NCI-H2196 treated with DMSO at 0.1 percent for 48 hours (cell line): ENCODE results near the gene DHRS3.
"Not testable (repeated sequence)": the region's sequence is repeated elsewhere in the genome, so short reads cannot be mapped to it uniquely, and the experiment has no call there.

Experiments used
- DNase-seq: peaks from one replicate; lab custom pipeline; 2025; ENCODE audit not compliant: unreplicated experiment; lab: John Stamatoyannopoulos, UW

Gene DHRS3

DNA sequence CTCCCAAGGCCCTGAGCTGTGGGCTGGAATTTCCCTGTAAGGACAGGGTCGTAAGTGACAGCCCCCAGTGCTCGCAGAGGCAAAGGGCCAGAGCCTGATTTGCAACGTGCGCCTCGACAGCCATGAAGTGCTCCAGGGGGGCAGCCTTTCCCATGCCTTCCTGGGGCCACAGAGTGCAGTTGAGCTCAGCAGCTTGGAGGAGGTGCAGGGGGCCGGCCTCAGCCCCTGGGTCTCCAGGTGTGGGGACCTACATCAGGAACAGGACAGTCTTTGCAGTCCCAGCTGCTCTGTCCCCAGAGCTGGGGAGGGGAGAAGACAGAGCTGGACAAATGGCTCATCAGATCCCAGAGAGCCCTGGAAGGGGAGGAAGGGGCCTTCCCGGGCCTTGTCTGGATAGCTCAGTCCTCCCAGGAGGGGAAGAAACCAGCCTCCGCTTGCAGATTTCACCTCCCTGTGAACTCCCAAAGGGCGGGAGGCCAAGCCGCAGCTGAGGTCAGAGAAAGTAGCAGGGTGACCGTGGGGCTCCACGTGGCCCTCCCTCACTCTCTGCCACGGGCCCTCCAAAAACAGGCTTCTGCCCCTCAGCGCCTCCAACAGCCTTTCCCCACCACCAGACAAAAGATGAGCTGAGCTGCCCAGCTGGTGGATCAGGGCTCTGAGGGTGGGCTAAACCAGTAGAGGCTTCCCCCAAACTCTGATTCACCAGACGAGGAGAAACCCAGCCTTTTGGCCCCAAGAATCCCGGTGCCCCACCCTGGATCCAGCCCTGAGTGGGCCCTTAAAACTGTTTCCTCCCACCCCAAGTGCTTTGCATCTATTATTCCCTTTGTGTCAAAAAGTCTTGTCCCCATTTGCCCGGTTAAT lies 76.5 kb downstream of the DHRS3 start:
- DNase-seq = no peak

DNA sequence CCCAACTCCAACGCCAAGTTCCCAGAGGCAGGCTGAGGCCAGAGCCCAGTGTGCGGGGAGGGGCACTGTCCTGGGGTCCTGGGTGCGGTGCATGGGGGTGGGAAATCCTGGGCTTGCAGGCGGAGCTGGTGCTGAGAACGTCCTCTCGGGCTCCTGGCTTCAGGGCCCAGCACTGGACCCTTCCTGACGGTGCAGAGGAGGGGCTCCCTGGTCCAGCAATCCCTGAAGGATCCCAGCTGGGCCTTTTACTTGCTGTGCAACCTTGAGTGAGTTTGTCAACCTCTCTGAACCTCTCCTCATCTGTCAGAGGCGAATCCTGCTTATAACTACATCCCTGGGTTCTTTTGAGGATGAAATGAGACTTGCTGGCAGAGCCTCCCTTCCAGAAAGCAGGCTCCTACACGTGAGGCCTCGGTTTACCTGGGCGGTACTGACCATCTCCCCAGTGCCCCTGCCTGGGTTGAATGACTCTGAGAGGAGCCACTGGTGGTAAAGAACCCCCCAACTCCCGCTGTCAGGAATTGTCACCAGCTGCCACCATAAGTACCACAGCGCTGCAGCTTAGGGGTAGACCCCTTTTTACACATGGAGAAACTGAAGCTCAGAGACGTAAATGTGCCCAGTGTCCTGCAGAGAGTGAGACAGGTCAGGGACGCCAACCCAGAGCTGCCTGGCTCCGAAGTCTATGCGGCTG lies 77.3 kb downstream of the DHRS3 start:
- DNase-seq = no peak

DNA sequence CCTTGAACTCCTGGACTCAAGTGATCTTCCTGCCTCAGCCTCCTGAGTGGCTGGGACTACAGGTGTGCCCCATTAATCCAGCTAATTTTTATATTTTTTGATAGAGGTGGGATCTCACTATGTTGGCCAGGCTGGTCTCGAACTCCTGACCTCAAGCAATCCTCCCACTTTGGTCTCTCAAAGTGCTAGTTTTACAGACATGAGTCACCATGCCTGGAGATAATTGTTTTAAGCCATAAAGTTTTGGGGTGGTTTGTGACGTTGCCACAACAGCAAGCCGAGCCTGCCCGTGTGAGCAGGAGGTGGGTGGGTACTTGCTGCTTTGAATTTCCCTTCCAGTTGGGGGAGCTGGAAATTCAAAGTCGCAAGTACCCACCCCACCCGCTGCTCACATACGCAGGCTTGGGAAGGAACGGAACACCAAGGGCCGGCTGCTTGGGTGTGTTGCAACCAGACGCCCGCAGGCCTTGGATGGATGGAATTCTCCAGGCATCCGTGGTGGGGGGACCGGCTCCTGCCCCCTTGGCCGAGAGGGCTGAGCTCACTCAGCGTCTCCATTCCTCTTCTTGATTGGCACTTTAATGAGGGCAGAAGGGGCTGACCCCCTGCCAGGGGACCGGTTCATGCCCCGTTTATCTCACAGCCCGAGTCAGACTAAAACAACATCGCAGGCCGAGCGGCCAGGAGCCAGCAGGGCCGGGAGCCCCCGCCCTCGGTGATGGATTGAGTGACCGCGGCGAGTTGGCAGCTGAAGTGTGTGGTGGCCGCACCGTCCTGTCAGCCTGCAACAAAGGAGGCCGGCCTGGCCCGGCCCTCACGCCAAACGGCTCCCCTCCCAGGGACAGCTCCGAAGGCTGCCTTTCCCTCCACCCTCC lies 78.1 kb downstream of the DHRS3 start:
- DNase-seq = no peak

GRCh38 chr1:12539320-12539704 lies 78.7 kb downstream of the DHRS3 start:
- no peak for DNase-seq

GRCh38 chr1:12538536-12538935 lies 79.5 kb downstream of the DHRS3 start:
- DNase-seq = not testable (repeated sequence)

DNA sequence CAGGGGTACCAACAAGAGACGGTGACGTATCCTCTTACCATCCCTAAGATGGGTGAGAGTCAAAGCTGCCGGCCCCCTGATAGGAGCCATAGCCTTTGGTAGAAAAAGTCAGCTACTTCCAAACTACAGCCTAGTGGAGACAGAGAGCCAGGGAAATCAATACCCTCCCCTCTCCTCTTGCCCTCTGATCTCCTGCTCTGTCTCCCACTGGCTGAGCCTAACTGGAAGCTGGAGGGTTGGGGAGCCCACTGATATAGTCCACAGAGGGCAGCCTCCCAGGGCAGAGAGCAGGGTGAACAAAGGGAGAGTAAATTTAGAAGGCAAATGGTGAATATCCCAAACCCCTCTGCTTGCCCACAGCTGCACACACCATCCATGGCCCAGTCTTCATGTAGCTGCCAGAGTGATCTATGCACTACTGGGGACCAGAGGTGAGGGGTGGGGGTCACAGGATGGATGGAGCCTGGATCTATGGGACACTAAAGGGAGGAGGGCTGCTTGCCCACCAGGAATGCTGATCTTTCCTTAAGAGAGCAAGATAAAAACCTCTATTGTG lies 80.0 kb downstream of the DHRS3 start:
- no peak for DNase-seq

GRCh38 chr1:12537294-12537693 lies 80.7 kb downstream of the DHRS3 start:
- no peak for DNase-seq

GRCh38 chr1:12536023-12536639 lies 81.9 kb downstream of the DHRS3 start:
- DNase-seq = no peak

DNA sequence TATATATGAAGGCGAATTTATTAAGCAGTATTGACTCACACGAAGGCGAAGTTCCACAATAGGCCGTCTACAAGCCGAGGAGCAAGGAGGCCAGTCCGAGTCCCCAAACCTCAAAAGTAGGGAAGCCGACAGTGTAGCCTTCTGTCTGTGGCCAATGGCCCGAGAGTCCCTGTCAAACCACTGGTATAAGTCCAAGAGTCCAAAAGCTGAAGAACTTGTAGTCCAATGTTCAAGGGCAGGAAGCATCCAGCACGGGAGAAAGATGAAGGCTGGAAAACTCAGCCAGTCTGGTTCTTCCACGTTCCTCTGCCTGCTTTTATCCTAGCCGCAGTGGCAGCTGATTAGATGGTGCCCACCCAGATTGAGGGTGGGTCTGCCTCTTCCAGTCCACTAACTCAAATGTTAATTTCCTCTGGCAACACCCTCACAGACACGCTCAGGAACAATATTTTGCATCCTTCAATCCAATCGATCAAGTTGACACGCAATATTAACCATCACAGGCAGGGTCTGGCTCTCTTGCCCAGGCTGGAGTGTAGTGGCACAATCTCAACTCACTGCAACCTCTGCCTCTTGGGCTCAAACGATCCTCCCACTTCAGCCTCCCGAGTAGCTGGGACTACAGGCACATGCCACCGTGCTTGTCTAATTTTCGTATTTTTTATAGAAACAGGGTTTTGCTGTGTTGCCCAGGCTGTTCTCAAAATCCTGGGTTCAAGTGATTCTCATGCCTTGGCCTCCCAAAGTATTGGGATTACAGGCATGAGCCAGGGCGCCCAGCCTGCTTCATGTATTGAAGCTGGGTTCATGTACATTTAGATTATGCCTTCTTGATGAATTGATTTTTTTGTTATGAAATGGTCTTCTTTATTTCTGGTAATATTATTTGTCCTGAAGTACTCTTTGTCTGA lies 85.3 kb downstream of the DHRS3 start:
- no peak for DNase-seq

GRCh38 chr1:12531179-12531499 lies 86.9 kb downstream of the DHRS3 start:
- no peak for DNase-seq

- no peak for DNase-seq
Observed at GRCh38 chr1:12530462-12531178, 87.4 kb downstream of the DHRS3 start.

GRCh38 chr1:12529640-12530174 lies 88.3 kb downstream of the DHRS3 start:
- no peak for DNase-seq

DNA sequence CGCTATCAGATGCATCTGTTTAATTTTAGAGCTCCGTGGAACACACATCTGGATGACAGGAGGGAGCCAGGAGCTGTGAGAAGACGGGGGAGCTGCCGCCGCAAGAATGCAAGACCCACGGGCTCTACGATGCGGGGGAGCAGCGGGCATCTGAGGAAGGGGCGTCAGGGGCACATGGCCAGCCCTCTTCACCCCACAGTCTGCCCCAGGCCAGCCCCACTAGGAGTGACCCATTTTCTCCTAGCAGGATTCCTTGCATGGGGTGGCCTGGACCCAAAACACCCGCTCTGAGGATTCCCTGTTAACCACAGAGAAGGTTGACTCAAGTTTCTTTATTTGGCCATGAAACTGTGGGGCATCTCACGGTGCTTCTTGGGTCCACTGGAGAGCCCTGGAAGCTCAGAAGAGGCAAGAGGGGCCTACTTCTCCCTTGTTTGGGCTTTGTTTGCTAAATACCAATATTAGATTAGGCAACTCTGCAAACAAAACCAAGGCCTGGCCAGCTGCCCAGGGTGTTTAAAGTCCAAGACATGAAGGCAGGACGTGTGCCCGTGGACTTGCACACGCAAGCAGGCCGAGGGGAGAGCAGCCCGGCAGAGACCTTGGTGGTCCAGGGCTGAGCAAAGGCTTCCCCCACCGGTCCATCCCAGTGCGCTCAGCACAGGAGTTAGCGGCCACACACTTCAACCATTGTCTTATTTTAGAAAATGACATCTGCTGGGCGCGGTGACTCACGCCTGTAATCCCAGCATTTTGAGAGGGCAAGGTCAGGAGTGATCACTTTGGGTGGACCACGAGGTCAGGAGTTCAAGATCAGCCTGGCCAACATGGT lies 89.8 kb downstream of the DHRS3 start:
- peak; percentile 17 for DNase-seq

- DNase-seq = no peak
Observed at GRCh38 chr1:12527564-12527963, 90.4 kb downstream of the DHRS3 start.

- peak; percentile 15 for DNase-seq
Observed at GRCh38 chr1:12525311-12526181, 92.5 kb downstream of the DHRS3 start.

DNA sequence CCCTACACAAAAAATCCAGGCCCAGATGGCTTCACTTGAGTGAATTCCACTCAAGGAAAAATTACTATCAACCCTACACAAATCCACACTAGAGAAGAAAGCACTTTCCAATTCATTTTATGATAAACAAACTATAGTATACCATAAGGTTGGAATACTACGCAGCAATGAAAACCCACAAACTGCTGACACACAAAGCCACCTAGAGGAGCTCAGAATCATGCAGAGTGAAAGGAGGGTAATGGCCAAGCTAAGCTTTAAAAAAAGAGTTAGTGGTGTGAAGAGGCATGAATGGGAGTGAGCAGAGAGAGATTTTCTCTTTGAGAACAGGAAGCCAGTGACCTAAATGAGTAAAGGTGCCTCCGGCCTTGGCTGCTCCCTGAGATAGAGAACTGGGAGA lies 93.7 kb downstream of the DHRS3 start:
- no peak for DNase-seq

GRCh38 chr1:12522780-12523179 lies 95.2 kb downstream of the DHRS3 start:
- DNase-seq = not testable (repeated sequence)
